IMR-90 (cell line): ENCODE results near the gene MAPK8IP3. TPM values are rescaled to one million over a fixed set of nuclear protein-coding genes. Genes with fewer than 3 reads are reported as not detected.

Experiments
- ATAC-seq: fragments of 200-7000 bp; cut with Tn5 transposase; 2 replicates; pipeline ENCODE4 v1.9.1; 2020; ENCODE audit warnings: low read depth, mild to moderate bottlenecking, moderate library complexity
- BruUV-seq: library from RNA; stranded (reverse); fragments of 400-500 nt; replicated peaks from 2 replicates; lab custom pipeline; 2021; lab: Mats Ljungman, UMichigan
- CTCF ChIA-PET: fragments of 300-600 bp; formaldehyde crosslinking; extraction: SDS; loops from one replicate; lab custom pipeline; 2021; ENCODE audit warnings: antibody characterized with exemption; lab: Yijun Ruan, JAX
- POLR2A ChIA-PET: fragments of 300-600 bp; sonication (Branson Sonifier 250); formaldehyde crosslinking; loops from one replicate; lab custom pipeline; 2022; ENCODE audit warnings: antibody characterized with exemption; ENCODE audit not compliant: unreplicated experiment; lab: Charles Lee
- DNase-seq: peaks from one replicate; pipeline ENCODE4 v3.0.0; 2013
- H2AFZ ChIP-seq: replicated peaks from 2 replicates; pipeline ENCODE3; 2013; ENCODE audit warnings: low read length, mild to moderate bottlenecking; ENCODE audit not compliant: poor library complexity
- H2AK5ac ChIP-seq: 2 replicates; pipeline ENCODE4 v1.6.1; 2013; ENCODE audit warnings: low read depth, low read length, inconsistent platforms
- H2AK9ac ChIP-seq: replicated peaks from 2 replicates; pipeline ENCODE3; 2013; ENCODE audit warnings: mild to moderate bottlenecking, low read depth, low read length, moderate library complexity; ENCODE audit not compliant: poor library complexity
- H2BK120ac ChIP-seq: 2 replicates; pipeline ENCODE4 v1.6.1; 2013; ENCODE audit warnings: low read depth, low read length, inconsistent platforms
- H2BK15ac ChIP-seq: 3 replicates; pipeline ENCODE4 v1.6.1; 2013; ENCODE audit warnings: low read depth, low read length, inconsistent platforms
- H2BK20ac ChIP-seq: 2 replicates; pipeline ENCODE4 v1.6.1; 2013; ENCODE audit warnings: low read depth, mild to moderate bottlenecking, inconsistent platforms, low read length, moderate library complexity
- H2BK5ac ChIP-seq: 2 replicates; pipeline ENCODE4 v1.6.1; 2013; ENCODE audit warnings: mild to moderate bottlenecking, low read depth, low read length, inconsistent platforms; ENCODE audit not compliant: poor library complexity, severe bottlenecking
- H3K14ac ChIP-seq: replicated peaks from 2 replicates; pipeline ENCODE4 v1.6.1; 2013; ENCODE audit warnings: low read depth, low read length, inconsistent platforms
- H3K18ac ChIP-seq: 2 replicates; pipeline ENCODE4 v1.6.1; 2013; ENCODE audit warnings: low read depth, low read length, control low read depth
- H3K23ac ChIP-seq: 2 replicates; pipeline ENCODE4 v1.6.1; 2013; ENCODE audit warnings: low read depth, low read length, inconsistent platforms
- H3K27ac ChIP-seq: 2 replicates; pipeline ENCODE4 v1.5.1; 2013; ENCODE audit warnings: mild to moderate bottlenecking, control low read depth, low read length; ENCODE audit not compliant: insufficient read depth
- H3K27me3 ChIP-seq: 2 replicates; pipeline ENCODE4 v1.6.1; 2013; ENCODE audit warnings: low read length; ENCODE audit not compliant: control insufficient read depth, insufficient read depth
- H3K36me3 ChIP-seq: 2 replicates; pipeline ENCODE4 v1.6.1; 2013; ENCODE audit warnings: low read length, mixed read lengths; ENCODE audit not compliant: control insufficient read depth, insufficient read depth
- H3K4ac ChIP-seq: 2 replicates; pipeline ENCODE4 v1.6.1; 2013; ENCODE audit warnings: low read depth, low read length, inconsistent platforms
- H3K4me1 ChIP-seq: 2 replicates; pipeline ENCODE4 v1.6.1; 2013; ENCODE audit warnings: low read length, mixed read lengths; ENCODE audit not compliant: control insufficient read depth, insufficient read depth
- H3K4me2 ChIP-seq: 2 replicates; pipeline ENCODE4 v1.6.1; 2013; ENCODE audit warnings: low read depth, mild to moderate bottlenecking, control low read depth, low read length, moderate library complexity
- H3K4me3 ChIP-seq: 2 replicates; pipeline ENCODE4 v1.5.1; 2013; ENCODE audit warnings: low read depth, mild to moderate bottlenecking, control low read depth, low read length, moderate library complexity; ENCODE audit not compliant: insufficient read depth
- H3K56ac ChIP-seq: 2 replicates; pipeline ENCODE4 v1.6.1; 2013; ENCODE audit warnings: low read length, inconsistent platforms; ENCODE audit not compliant: insufficient read depth; ENCODE audit errors: extremely low read depth
- H3K79me1 ChIP-seq, 2 experiments: 2 replicates each; pipeline ENCODE4 v1.6.1; 2013; ENCODE audit warnings: low read length in 2 of 2, inconsistent platforms in 1 of 2, low read depth in 1 of 2
- H3K9ac ChIP-seq: 2 replicates; pipeline ENCODE4 v1.6.1; 2013; ENCODE audit warnings: low read depth, low read length, control low read depth
- H3K9me1 ChIP-seq: 2 replicates; pipeline ENCODE4 v1.6.1; 2013; ENCODE audit warnings: low read length, inconsistent platforms; ENCODE audit not compliant: insufficient read depth
- H3K9me3 ChIP-seq: 2 replicates; pipeline ENCODE4 v1.6.1; 2013; ENCODE audit warnings: low read length; ENCODE audit not compliant: control insufficient read depth, insufficient read depth
- H4K20me1 ChIP-seq: 2 replicates; pipeline ENCODE4 v1.6.1; 2013; ENCODE audit warnings: low read length, inconsistent platforms; ENCODE audit not compliant: insufficient read depth
- H4K5ac ChIP-seq: 2 replicates; pipeline ENCODE4 v1.6.1; 2013; ENCODE audit warnings: mild to moderate bottlenecking, low read depth, low read length, control low read depth
- H4K8ac ChIP-seq, 2 experiments: 2 replicates each; pipeline ENCODE4 v1.6.1; 2013; ENCODE audit warnings: low read depth in 2 of 2, low read length in 2 of 2, control low read depth in 1 of 2, inconsistent platforms in 1 of 2
- H4K91ac ChIP-seq: 2 replicates; pipeline ENCODE4 v1.6.1; 2013; ENCODE audit warnings: low read depth, low read length, inconsistent platforms; ENCODE audit not compliant: insufficient read depth
- BHLHE40 ChIP-seq: fragments of 150-350 bp; IDR thresholded peaks from 2 replicates; pipeline ENCODE4 v1.6.1; 2016; ENCODE audit warnings: mild to moderate bottlenecking, low read depth, low read length
- CEBPB ChIP-seq: IDR thresholded peaks from 2 replicates; pipeline ENCODE4 v1.6.1; 2012; ENCODE audit warnings: low read depth, low read length, improper control_type of control experiment
- CHD1 ChIP-seq: IDR thresholded peaks from 2 replicates; pipeline ENCODE4 v1.6.1; 2012; ENCODE audit warnings: low read depth, low read length, improper control_type of control experiment
- FOS ChIP-seq: fragments of 150-350 bp; IDR thresholded peaks from 2 replicates; pipeline ENCODE4 v1.6.1; 2016; ENCODE audit warnings: low read depth, low read length
- MAFK ChIP-seq: IDR thresholded peaks from 2 replicates; pipeline ENCODE4 v1.6.1; 2012; ENCODE audit warnings: low read depth, low read length, improper control_type of control experiment
- MAZ ChIP-seq: IDR thresholded peaks from 2 replicates; pipeline ENCODE4 v1.6.1; 2012; ENCODE audit warnings: low read depth, mild to moderate bottlenecking, low read length, improper control_type of control experiment, moderate library complexity, borderline replicate concordance
- MXI1 ChIP-seq: IDR thresholded peaks from 2 replicates; pipeline ENCODE4 v1.6.1; 2012; ENCODE audit warnings: low read depth, mild to moderate bottlenecking, low read length, moderate library complexity, borderline replicate concordance
- NFE2L2 ChIP-seq: fragments of 150-350 bp; IDR thresholded peaks from 2 replicates; pipeline ENCODE4 v1.6.1; 2016; ENCODE audit warnings: low read depth, mild to moderate bottlenecking, low read length
- POLR2A ChIP-seq: IDR thresholded peaks from 2 replicates; pipeline ENCODE4 v1.6.1; 2012; ENCODE audit warnings: mild to moderate bottlenecking, low read depth, low read length
- RAD21 ChIP-seq: IDR thresholded peaks from 2 replicates; pipeline ENCODE4 v1.6.1; 2012; ENCODE audit warnings: low read length, improper control_type of control experiment
- RCOR1 ChIP-seq: IDR thresholded peaks from 2 replicates; pipeline ENCODE4 v1.6.1; 2012; ENCODE audit warnings: mild to moderate bottlenecking, low read length, improper control_type of control experiment; ENCODE audit not compliant: insufficient replicate concordance
- RFX5 ChIP-seq: IDR thresholded peaks from 2 replicates; pipeline ENCODE4 v1.8.0; 2012; ENCODE audit warnings: low read depth, mild to moderate bottlenecking, low read length, moderate library complexity
- SMC3 ChIP-seq: fragments of 150-350 bp; IDR thresholded peaks from 2 replicates; pipeline ENCODE4 v1.6.1; 2016; ENCODE audit warnings: low read depth, mild to moderate bottlenecking, antibody characterized with exemption, low read length, moderate library complexity
- WGBS, 2 experiments: methylation state at CpG; one replicate each; pipeline versions ENCODE4 v1.1.5 to v1.1.7; 2013; ENCODE audit warnings: missing lambda C conversion rate in 2 of 2; ENCODE audit not compliant: insufficient read length in 1 of 2; ENCODE audit errors: extremely low coverage in 2 of 2; 5-methylcytosine and 5-hydroxymethylcytosine counted together
- dilution Hi-C: fragments of 300-500 bp; cut with HindIII; formaldehyde crosslinking; loops from one replicate; pipeline ENCODE4 v1.14.3; 2018; ENCODE audit warnings: low sequenced_read_pairs; ENCODE audit not compliant: unreplicated experiment
- in situ Hi-C: fragments of 300-500 bp; cut with MboI; formaldehyde crosslinking; loops from 3 replicates; pipeline ENCODE4 v1.14.3; 2019; ENCODE audit warnings: low sequenced_read_pairs, inconsistent platforms, mixed read lengths
- intact Hi-C: fragments of 100-400 bp; cut with micrococcal nuclease; formaldehyde crosslinking; loops from 2 replicates; pipeline ENCODE4 v1.10.0; 2022
- polyA plus RNA-seq, 3 experiments: library from polyadenylated mRNA; depleted of rRNA; stranded (reverse); fragments of >200 nt; gene quantifications; 2 replicates each; pipeline ENCODE4 v1.2.3, GENCODE V29; 2012; ENCODE audit warnings: low replicate concordance in 1 of 3
- total RNA-seq: library from RNA; depleted of rRNA; stranded (reverse); fragments of >200 nt; gene quantifications from 2 replicates; pipeline ENCODE4 v1.2.3, GENCODE V29; 2012
- TF ChIP-seq, protein P1 (sequence below): conservative IDR thresholded peaks from 2 replicates; pipeline ENCODE4 v1.5.1; 2012; ENCODE audit warnings: mild to moderate bottlenecking, low read depth, low read length, improper control_type of control experiment
- TF ChIP-seq, protein P2 (sequence below): fragments of 150-350 bp; IDR thresholded peaks from 2 replicates; pipeline ENCODE4 v1.6.1; 2017; ENCODE audit warnings: mild to moderate bottlenecking, antibody characterized with exemption, low read length, low read depth
- TF ChIP-seq, protein P3 (sequence below): fragments of 150-350 bp; IDR thresholded peaks from 2 replicates; pipeline ENCODE4 v1.6.1; 2016; ENCODE audit warnings: low read depth, mild to moderate bottlenecking, low read length, moderate library complexity, borderline replicate concordance

The MAPK8IP3 gene
- total and polyA plus RNA-seq, 2 of the 4 experiments (the other 2 are of a cell fraction), result 17.0 to 69.1 TPM

DNA sequence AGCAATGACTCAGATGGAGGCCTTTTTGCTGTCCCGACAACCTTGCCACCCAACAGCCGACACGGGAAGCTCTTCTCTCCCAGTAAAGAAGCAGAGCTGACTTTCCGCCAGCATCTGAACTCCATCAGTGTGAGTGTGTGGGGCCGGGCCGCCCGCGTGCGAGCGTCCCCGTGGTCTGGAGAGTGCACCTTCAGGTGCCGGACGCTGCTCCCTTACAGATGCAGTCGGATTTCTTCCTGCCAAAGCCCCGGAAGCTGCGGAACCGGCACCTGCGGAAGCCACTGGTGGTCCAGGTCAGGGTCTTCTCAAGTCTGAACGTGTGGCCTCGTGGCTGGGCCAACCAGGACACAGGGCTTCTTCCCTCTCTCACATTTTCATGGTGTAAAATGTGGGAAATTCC lies 43.5 kb upstream of the MAPK8IP3 start:
- Histone ChIP-seq H3K79me1 (peaks cover under 1 to 3% of the 10 kb centered on the region in 2 experiments; a peak in 2 of 4 replicates), H3K36me3 (peaks cover 71% of the 10 kb centered on the region), H2AK9ac (no peak overlapping the region), H3K9me3 (no peaks in the 10 kb centered on the region), H3K56ac (no peak overlapping the region), H3K9ac (no peak overlapping the region), H2BK5ac (no peak overlapping the region), H4K20me1 (peaks cover 4% of the 10 kb centered on the region; the same call in 1 of the 2 replicates), H4K5ac (no peak overlapping the region), H4K8ac (no peak overlapping the region), H2BK15ac (no peak overlapping the region), H3K4me1 (no peaks in the 10 kb centered on the region), H4K91ac (no peak overlapping the region), H2AFZ (no peak overlapping the region), H3K23ac (no peak overlapping the region), H3K4me2 (no peak overlapping the region), H2BK20ac (no peak overlapping the region), H3K27me3 (no peaks in the 10 kb centered on the region), H3K14ac (no peak overlapping the region), H2BK120ac (no peak overlapping the region), H3K27ac (no peak overlapping the region), H3K4ac (no peak overlapping the region), H2AK5ac (no peak overlapping the region), H3K18ac (no peak overlapping the region), H3K9me1 (no peaks in the 10 kb centered on the region; the same call in 1 of the 2 replicates), H3K4me3 (no peak overlapping the region)
- no peak for TF ChIP-seq FOS
- no peak for TF ChIP-seq CEBPB
- TF ChIP-seq RAD21, result no peak
- TF ChIP-seq CHD1, result no peak
- TF ChIP-seq MAZ, result no peak
- TF ChIP-seq, protein P1, sequence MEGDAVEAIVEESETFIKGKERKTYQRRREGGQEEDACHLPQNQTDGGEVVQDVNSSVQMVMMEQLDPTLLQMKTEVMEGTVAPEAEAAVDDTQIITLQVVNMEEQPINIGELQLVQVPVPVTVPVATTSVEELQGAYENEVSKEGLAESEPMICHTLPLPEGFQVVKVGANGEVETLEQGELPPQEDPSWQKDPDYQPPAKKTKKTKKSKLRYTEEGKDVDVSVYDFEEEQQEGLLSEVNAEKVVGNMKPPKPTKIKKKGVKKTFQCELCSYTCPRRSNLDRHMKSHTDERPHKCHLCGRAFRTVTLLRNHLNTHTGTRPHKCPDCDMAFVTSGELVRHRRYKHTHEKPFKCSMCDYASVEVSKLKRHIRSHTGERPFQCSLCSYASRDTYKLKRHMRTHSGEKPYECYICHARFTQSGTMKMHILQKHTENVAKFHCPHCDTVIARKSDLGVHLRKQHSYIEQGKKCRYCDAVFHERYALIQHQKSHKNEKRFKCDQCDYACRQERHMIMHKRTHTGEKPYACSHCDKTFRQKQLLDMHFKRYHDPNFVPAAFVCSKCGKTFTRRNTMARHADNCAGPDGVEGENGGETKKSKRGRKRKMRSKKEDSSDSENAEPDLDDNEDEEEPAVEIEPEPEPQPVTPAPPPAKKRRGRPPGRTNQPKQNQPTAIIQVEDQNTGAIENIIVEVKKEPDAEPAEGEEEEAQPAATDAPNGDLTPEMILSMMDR, result no peak
- TF ChIP-seq, protein P2, sequence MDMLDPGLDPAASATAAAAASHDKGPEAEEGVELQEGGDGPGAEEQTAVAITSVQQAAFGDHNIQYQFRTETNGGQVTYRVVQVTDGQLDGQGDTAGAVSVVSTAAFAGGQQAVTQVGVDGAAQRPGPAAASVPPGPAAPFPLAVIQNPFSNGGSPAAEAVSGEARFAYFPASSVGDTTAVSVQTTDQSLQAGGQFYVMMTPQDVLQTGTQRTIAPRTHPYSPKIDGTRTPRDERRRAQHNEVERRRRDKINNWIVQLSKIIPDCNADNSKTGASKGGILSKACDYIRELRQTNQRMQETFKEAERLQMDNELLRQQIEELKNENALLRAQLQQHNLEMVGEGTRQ, result no peak
- TF ChIP-seq MAFK, result no peak
- TF ChIP-seq, protein P3, sequence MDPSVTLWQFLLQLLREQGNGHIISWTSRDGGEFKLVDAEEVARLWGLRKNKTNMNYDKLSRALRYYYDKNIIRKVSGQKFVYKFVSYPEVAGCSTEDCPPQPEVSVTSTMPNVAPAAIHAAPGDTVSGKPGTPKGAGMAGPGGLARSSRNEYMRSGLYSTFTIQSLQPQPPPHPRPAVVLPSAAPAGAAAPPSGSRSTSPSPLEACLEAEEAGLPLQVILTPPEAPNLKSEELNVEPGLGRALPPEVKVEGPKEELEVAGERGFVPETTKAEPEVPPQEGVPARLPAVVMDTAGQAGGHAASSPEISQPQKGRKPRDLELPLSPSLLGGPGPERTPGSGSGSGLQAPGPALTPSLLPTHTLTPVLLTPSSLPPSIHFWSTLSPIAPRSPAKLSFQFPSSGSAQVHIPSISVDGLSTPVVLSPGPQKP, result no peak
- no peak for TF ChIP-seq RFX5
- no peak for TF ChIP-seq NFE2L2
- no peak for TF ChIP-seq SMC3
- no peak for TF ChIP-seq BHLHE40
- TF ChIP-seq POLR2A, result no peak
- no peak for TF ChIP-seq RCOR1
- no peak for TF ChIP-seq MXI1
- ATAC-seq, result no peak
- dilution Hi-C loops (no loop called here), in situ Hi-C loops (no loop called here), intact Hi-C loops (no loop called here)
- CTCF ChIA-PET, result no interaction called here
- BruUV-seq, result no TSS peak
- POLR2A ChIA-PET, result no interaction called here
- no peak for DNase-seq
- WGBS, 2 experiments, result 95% methylated on average over 10 of the region's 20 CpGs; no CpG with 5 or more reads in 1 of the 2 experiments
